IPS-18a (cell line): Measurements from ENCODE around the gene SDE2.
"Not testable (repeated sequence)": the region's sequence is repeated elsewhere in the genome, so short reads cannot be mapped to it uniquely, and the experiment has no call there.

Source experiments
- H3K27ac ChIP-seq: one replicate; pipeline ENCODE4 v1.5.1; 2013; ENCODE audit warnings: low read length
- H3K27me3 ChIP-seq: one replicate; pipeline ENCODE4 v1.6.1; 2013; ENCODE audit warnings: mild to moderate bottlenecking, low read length; ENCODE audit not compliant: control insufficient read depth, insufficient read depth
- H3K36me3 ChIP-seq: one replicate; pipeline ENCODE4 v1.6.1; 2013; ENCODE audit warnings: low read depth, low read length; ENCODE audit not compliant: control insufficient read depth
- H3K4me1 ChIP-seq: one replicate; pipeline ENCODE4 v1.6.1; 2013; ENCODE audit warnings: low read depth, low read length; ENCODE audit not compliant: control insufficient read depth
- H3K4me3 ChIP-seq: one replicate; pipeline ENCODE4 v1.5.1; 2013; ENCODE audit warnings: low read length
- H3K9ac ChIP-seq: one replicate; pipeline ENCODE4 v1.6.1; 2013; ENCODE audit warnings: mild to moderate bottlenecking, low read length, moderate library complexity
- H3K9me3 ChIP-seq: one replicate; pipeline ENCODE4 v1.6.1; 2013; ENCODE audit warnings: low read depth, low read length; ENCODE audit not compliant: control insufficient read depth

SDE2 gene

DNA sequence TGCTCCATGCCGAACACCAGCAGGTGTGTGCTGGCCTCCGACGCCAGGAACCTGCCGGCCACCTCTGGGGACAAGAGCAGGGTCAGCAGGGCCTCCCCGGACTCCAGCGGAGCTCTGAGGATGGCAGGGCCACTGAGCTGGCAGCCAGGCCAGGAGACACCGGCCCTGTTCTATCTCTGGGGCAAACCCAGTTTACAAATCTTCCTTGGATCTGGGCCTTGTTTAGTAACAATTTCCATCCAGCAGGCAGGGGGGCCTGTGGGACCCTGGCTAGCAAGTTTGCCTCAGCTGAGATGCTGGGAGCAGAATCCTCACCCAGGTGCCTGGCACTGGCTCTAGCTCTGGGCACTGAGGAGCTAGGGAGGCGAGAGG is 59.2 kb downstream of the SDE2 start:
- not testable (repeated sequence) for H3K9ac ChIP-seq, H3K9me3 ChIP-seq, H3K4me1 ChIP-seq, H3K36me3 ChIP-seq, H3K27ac ChIP-seq, H3K4me3 ChIP-seq, H3K27me3 ChIP-seq

DNA sequence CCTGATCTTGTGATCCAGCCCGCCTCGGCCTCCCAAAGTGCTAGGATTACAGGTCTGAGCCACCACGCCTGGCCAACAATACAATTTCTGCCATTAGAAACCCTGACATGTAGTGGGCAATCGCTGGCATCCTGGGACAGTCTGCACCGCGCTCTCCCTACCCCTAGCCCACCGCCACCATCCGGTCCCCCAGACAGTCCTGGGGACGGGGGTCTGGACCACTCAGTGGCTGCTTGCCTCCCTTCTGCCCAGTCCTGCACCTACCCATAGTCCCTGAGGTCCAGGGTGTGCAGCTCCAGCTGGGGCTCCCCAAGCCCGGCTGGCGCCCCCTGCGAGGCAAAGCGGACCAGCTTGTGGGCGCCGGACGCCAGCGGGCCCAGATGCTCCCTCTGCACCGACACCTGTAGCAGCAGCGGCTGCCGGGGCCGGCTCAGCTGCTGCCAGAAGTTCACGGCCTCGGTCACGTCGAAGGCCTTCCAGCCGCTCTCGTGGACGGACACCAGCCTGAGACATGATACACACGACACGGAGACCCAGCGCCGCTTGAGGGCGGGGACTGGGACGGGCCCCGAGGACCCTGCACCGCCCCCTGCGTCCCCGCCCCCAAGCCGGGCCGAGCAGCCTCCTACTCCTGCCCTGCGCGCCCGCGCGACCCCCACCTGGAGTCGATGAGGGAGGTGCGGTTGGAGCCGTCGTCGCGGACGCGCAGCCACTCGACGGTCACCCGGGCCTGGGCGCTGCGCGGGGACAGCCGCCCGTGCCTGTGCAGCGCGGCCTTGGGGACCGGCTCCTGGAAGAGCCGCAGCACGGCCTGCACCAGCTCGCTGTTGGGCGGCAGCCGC is 59.8 kb downstream of the SDE2 start:
- H3K4me1 ChIP-seq, H3K36me3 ChIP-seq, H3K27me3 ChIP-seq, H3K9me3 ChIP-seq, H3K27ac ChIP-seq, H3K9ac ChIP-seq: not testable (repeated sequence)
- peak overlapping the region; percentile 43 for H3K4me3 ChIP-seq

DNA sequence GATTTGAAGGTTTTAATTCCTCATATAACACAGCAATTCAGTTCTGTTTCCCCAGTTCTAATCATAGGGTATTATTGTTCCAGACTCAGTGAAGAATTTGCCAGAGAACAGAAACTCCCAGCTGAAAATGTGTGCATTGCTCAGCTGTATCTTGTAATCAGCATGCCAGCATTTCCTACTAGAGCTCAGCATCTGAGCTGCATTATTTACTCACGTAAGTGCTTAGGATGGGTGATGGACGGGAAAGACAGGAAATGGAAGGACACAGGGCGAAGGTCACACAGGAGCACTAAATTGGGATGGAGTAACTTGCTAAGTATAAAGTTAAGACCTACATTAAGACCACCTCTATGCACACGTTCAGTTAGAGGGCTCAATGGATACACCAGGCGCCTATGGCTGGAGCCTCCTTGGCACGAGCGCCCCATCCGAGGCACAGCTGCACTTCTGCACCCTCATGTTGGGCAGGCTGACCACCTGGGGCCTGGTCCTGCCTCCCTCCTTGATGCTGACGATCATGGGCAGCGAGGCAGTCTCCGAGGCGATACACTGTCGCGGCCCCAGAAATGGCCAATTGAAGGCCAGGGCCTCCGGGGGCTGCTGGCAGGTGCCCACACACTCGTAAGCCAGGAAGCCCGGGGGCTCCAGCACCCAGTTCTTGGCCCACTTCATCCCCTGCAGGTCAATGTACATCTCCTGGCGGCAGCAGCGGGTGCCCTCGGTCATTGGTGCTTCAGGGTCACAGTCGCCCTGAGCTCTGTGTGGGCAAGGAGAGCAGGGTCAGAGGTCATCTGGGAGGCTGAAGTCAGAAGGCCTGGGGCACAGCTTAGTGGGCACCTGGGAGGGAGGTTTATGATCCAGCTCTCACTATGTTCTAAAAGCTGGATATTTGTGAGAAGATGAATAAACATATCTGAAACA is 61.8 kb downstream of the SDE2 start:
- no peak overlapping the region for H3K4me3 ChIP-seq
- H3K9me3 ChIP-seq: no peaks in the 10 kb centered on the region
- H3K27ac ChIP-seq: no peak overlapping the region
- no peaks in the 10 kb centered on the region for H3K36me3 ChIP-seq
- H3K4me1 ChIP-seq: no peaks in the 10 kb centered on the region
- H3K9ac ChIP-seq: no peak overlapping the region
- peaks cover 10% of the 10 kb centered on the region for H3K27me3 ChIP-seq

GRCh38 chr1:225936523-225936922 is 62.6 kb downstream of the SDE2 start:
- H3K27ac ChIP-seq: no peak overlapping the region

DNA sequence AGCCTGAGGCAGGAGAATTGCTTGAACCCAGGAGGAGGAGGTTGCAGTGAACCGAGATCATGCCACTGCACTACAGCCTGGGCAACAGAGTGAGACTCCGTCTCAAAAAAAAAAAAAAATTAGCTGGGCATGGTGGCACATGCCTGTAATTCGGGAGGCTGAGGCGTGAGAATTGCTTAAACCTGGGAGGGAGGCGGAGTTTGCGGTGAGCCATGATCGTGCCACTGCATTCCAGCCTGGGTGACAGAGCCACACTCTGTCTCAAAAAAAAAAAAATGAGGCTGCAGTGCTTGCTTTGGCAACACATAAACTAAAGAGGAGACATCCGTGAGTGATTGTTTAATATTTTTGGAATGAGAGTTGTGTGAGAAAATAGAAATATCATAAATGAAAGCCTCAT is 63.1 kb downstream of the SDE2 start:
- not testable (repeated sequence) for H3K27me3 ChIP-seq, H3K9ac ChIP-seq, H3K27ac ChIP-seq, H3K36me3 ChIP-seq, H3K9me3 ChIP-seq, H3K4me3 ChIP-seq, H3K4me1 ChIP-seq

More at GRCh38 chr1:225936523-225936922, 62.6 kb downstream of the SDE2 start:
- Histone ChIP-seq H3K4me1 (no peaks in the 10 kb centered on the region), H3K9ac (no peak overlapping the region), H3K27me3 (peaks cover 10% of the 10 kb centered on the region), H3K36me3 (no peaks in the 10 kb centered on the region), H3K9me3 (no peaks in the 10 kb centered on the region), H3K4me3 (no peak overlapping the region)

- Histone ChIP-seq H3K27me3 (no peaks in the 10 kb centered on the region), H3K4me3 (no peak overlapping the region), H3K9ac (no peak overlapping the region), H3K36me3 (no peaks in the 10 kb centered on the region), H3K4me1 (no peaks in the 10 kb centered on the region), H3K27ac (no peak overlapping the region), H3K9me3 (no peaks in the 10 kb centered on the region)
These were observed 64.4 kb downstream of the SDE2 start for GRCh38 chr1:225934711-225935110.

GRCh38 chr1:225933072-225933471 is 66.1 kb downstream of the SDE2 start:
- no peaks in the 10 kb centered on the region for H3K36me3 ChIP-seq
- no peak overlapping the region for H3K4me3 ChIP-seq
- H3K9me3 ChIP-seq: no peaks in the 10 kb centered on the region
- no peaks in the 10 kb centered on the region for H3K4me1 ChIP-seq
- H3K9ac ChIP-seq: no peak overlapping the region
- H3K27ac ChIP-seq: no peak overlapping the region
- H3K27me3 ChIP-seq: no peaks in the 10 kb centered on the region
